Astrocyte (in vitro differentiated cells and primary cell): ENCODE results near the gene PI4KA. TPM values are rescaled to one million over a fixed set of nuclear protein-coding genes. Genes with fewer than 3 reads are reported as not detected.

ENCODE experiments used
- DNase-seq: peaks from one replicate; pipeline ENCODE4 v3.0.0-alpha.2; 2010; ENCODE audit warnings: low read depth
- FAIRE-seq: peaks from 2 replicates; lab custom pipeline; 2011; peaks lifted over from hg19 to GRCh38; lab: Jason Lieb, UNC
- H2AFZ ChIP-seq: 2 replicates; pipeline ENCODE4 v1.6.0; 2012; ENCODE audit warnings: low read depth, low read length, inconsistent platforms
- H3K27ac ChIP-seq: 2 replicates; pipeline ENCODE4 v1.5.1; 2011; ENCODE audit warnings: low read depth, low read length, inconsistent platforms
- H3K27me3 ChIP-seq: 2 replicates; pipeline ENCODE4 v1.6.0; 2011; ENCODE audit warnings: low read length, inconsistent platforms; ENCODE audit not compliant: insufficient read depth
- H3K36me3 ChIP-seq: 2 replicates; pipeline ENCODE4 v1.5.1; 2011; ENCODE audit warnings: low read length, inconsistent platforms; ENCODE audit not compliant: insufficient read depth
- H3K4me1 ChIP-seq: 2 replicates; pipeline ENCODE4 v1.5.1; 2011; ENCODE audit warnings: low read length, inconsistent platforms; ENCODE audit not compliant: insufficient read depth
- H3K4me2 ChIP-seq: 2 replicates; pipeline ENCODE4 v1.6.0; 2012; ENCODE audit warnings: low read length, inconsistent platforms
- H3K4me3 ChIP-seq: 2 replicates; pipeline ENCODE4 v1.5.1; 2011; ENCODE audit warnings: low read depth, mild to moderate bottlenecking, low read length, inconsistent platforms; ENCODE audit not compliant: insufficient read depth
- H3K79me2 ChIP-seq: 2 replicates; pipeline ENCODE4 v1.6.0; 2012; ENCODE audit warnings: mild to moderate bottlenecking, low read length, inconsistent platforms; ENCODE audit not compliant: insufficient read depth
- H3K9ac ChIP-seq: 2 replicates; pipeline ENCODE4 v1.6.0; 2012; ENCODE audit warnings: mild to moderate bottlenecking, low read length, inconsistent platforms
- H3K9me3 ChIP-seq: 2 replicates; pipeline ENCODE4 v1.5.1; 2012; ENCODE audit warnings: low read depth, mild to moderate bottlenecking, low read length, inconsistent platforms; ENCODE audit not compliant: insufficient read depth
- H4K20me1 ChIP-seq: 2 replicates; pipeline ENCODE4 v1.6.0; 2012; ENCODE audit warnings: low read length, inconsistent platforms; ENCODE audit not compliant: insufficient read depth
- H3K27ac Mint-ChIP-seq: one replicate; pipeline ENCODE4 v1.8.0; 2021; ENCODE audit warnings: mild to moderate bottlenecking, mixed read lengths; ENCODE audit not compliant: unreplicated experiment
- H3K27me3 Mint-ChIP-seq: one replicate; pipeline ENCODE4 v1.8.0; 2021; ENCODE audit warnings: low read depth, mixed read lengths; ENCODE audit not compliant: unreplicated experiment
- H3K36me3 Mint-ChIP-seq: one replicate; pipeline ENCODE4 v1.8.0; 2021; ENCODE audit warnings: low read depth, mixed read lengths; ENCODE audit not compliant: unreplicated experiment
- H3K4me1 Mint-ChIP-seq: one replicate; pipeline ENCODE4 v1.8.0; 2021; ENCODE audit warnings: low read depth, mixed read lengths; ENCODE audit not compliant: unreplicated experiment
- H3K4me3 Mint-ChIP-seq: one replicate; pipeline ENCODE4 v1.8.0; 2021; ENCODE audit warnings: mild to moderate bottlenecking, moderate library complexity, mixed read lengths; ENCODE audit not compliant: unreplicated experiment
- H3K9me3 Mint-ChIP-seq: one replicate; pipeline ENCODE4 v1.8.0; 2021; ENCODE audit warnings: mild to moderate bottlenecking, mixed read lengths; ENCODE audit not compliant: unreplicated experiment
- EZH2 ChIP-seq: IDR thresholded peaks from 2 replicates; pipeline ENCODE4 v1.6.1; 2012; ENCODE audit warnings: mild to moderate bottlenecking, low read length, inconsistent platforms; ENCODE audit not compliant: insufficient read depth
- total RNA-seq: library from RNA; stranded (reverse); gene quantifications from 2 replicates; pipeline ENCODE4 v1.2.1, GENCODE V29; 2021
- TF ChIP-seq, protein P1 (sequence below): IDR thresholded peaks from 2 replicates; pipeline ENCODE4 v1.5.1; 2011; ENCODE audit warnings: low read depth, mild to moderate bottlenecking, inconsistent platforms, low read length, moderate library complexity; ENCODE audit not compliant: insufficient read depth

Gene PI4KA
- total RNA-seq, 1 donor from 2014 or later = 35.9 TPM

DNA sequence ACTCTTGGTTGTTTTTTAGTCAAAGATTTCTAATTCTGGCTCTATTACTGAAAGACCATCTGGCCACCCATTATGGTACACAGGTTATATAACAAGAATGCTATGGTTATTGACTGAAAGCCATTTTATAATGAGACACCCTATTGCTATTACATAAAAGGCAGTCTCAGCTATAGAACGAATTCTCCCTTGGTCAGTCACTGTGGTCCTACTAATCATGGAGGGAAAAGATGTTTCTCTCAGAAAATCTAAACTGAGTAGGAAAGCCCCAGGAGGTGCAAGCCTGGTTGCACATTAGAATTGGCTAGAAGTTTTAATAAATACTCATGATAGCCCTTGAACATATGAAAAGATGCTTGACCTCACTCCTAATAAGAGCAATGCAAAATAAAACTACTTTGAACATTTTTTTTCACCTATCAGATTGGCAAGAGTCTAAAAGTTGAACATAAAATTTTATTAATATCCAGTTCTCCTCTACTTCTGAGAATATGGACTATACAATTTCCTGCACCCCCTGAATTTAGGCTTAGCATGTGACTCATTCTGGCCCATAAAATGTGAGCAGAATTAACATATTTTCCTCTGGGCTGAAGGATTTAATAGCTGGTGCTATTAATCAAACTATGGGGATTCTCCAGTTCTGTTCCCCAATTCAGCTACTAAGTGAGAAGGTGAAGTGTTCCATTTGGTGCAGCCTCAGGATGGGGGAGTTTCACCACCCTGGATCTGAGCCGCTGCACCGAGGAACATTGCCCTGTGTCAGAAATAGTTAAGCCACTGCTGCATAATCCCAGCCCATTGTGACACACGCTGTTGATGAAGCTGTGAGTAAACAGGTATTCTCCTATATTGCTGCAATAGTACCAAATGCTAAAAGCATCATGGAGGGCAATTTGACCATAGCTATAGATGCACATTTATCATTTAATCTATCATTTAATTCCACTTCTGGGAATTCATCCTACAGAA is 47.1 kb upstream of the PI4KA start:
- Histone ChIP-seq H3K4me3 (no peak overlapping the region), H3K4me1 (peaks cover 11% of the 10 kb centered on the region), H3K9ac (no peak overlapping the region), H3K36me3 (no peaks in the 10 kb centered on the region), H3K9me3 (no peaks in the 10 kb centered on the region), H3K27ac (peak overlapping the region; percentile 28), H3K79me2 (no peaks in the 10 kb centered on the region), H2AFZ (no peak overlapping the region), H3K4me2 (no peak overlapping the region), H3K27me3 (no peaks in the 10 kb centered on the region), H4K20me1 (no peaks in the 10 kb centered on the region)
- Mint-ChIP-seq H3K9me3 (no peaks in the 10 kb centered on the region), H3K36me3 (no peaks in the 10 kb centered on the region), H3K4me1 (no peaks in the 10 kb centered on the region), H3K27ac (no peak overlapping the region), H3K4me3 (no peak overlapping the region), H3K27me3 (peaks cover 4% of the 10 kb centered on the region)
- TF ChIP-seq, protein P1, sequence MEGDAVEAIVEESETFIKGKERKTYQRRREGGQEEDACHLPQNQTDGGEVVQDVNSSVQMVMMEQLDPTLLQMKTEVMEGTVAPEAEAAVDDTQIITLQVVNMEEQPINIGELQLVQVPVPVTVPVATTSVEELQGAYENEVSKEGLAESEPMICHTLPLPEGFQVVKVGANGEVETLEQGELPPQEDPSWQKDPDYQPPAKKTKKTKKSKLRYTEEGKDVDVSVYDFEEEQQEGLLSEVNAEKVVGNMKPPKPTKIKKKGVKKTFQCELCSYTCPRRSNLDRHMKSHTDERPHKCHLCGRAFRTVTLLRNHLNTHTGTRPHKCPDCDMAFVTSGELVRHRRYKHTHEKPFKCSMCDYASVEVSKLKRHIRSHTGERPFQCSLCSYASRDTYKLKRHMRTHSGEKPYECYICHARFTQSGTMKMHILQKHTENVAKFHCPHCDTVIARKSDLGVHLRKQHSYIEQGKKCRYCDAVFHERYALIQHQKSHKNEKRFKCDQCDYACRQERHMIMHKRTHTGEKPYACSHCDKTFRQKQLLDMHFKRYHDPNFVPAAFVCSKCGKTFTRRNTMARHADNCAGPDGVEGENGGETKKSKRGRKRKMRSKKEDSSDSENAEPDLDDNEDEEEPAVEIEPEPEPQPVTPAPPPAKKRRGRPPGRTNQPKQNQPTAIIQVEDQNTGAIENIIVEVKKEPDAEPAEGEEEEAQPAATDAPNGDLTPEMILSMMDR = no peak
- no peak for TF ChIP-seq EZH2
- DNase-seq (no peak), FAIRE-seq (no peak)

- FAIRE-seq (no peak), DNase-seq (no peak)
- TF ChIP-seq EZH2 = no peak
- TF ChIP-seq, protein P1 = no peak
- Mint-ChIP-seq H3K27ac (peak overlapping the region; percentile 15), H3K9me3 (no peaks in the 10 kb centered on the region), H3K4me3 (no peak overlapping the region), H3K4me1 (no peaks in the 10 kb centered on the region), H3K27me3 (peaks cover 4% of the 10 kb centered on the region), H3K36me3 (no peaks in the 10 kb centered on the region)
- no peaks in the 10 kb centered on the region for H3K36me3 ChIP-seq
- H3K79me2 ChIP-seq = no peaks in the 10 kb centered on the region
- H3K27me3 ChIP-seq = no peaks in the 10 kb centered on the region
- no peak overlapping the region for H3K9ac ChIP-seq
- no peak overlapping the region for H2AFZ ChIP-seq
- H3K9me3 ChIP-seq = no peaks in the 10 kb centered on the region
- no peaks in the 10 kb centered on the region for H4K20me1 ChIP-seq
- peaks cover 11% of the 10 kb centered on the region for H3K4me1 ChIP-seq
- peak overlapping the region; percentile 37 for H3K4me2 ChIP-seq
- peak overlapping the region; percentile 28 for H3K27ac ChIP-seq
- H3K4me3 ChIP-seq = no peak overlapping the region
These were observed 46.4 kb upstream of the PI4KA start for GRCh38 chr22:20904980-20905355.
